HG02943 (cell line): ENCODE results near the gene PDE2A.

Experiments
- ATAC-seq: cut with Tn5 transposase; IDR thresholded peaks from one replicate; pipeline ENCODE4 v1.9.1; 2021; ENCODE audit warnings: mild to moderate bottlenecking, low read depth, moderate library complexity; ENCODE audit not compliant: unreplicated experiment

Gene PDE2A

DNA sequence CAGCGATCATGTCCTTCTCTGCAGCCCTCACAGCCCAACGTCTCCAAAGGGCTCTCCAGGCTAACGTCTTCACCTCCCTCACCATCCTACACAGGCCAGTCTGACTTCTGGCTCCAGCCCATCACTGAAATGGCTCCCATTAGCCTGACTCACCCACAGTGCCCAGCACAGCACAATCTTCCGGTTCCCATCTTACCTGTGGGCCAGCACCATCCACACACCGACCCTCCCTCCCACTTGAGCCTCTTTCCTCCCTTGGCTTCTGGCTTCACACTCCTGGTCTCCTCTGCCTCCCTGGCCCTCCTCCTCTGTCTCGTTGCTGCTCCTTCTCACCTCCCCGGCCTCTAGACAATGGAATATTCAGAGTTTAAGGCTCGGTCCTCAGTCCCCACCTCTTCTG, 51.2 kb downstream of the PDE2A start:
- no peak for ATAC-seq

DNA sequence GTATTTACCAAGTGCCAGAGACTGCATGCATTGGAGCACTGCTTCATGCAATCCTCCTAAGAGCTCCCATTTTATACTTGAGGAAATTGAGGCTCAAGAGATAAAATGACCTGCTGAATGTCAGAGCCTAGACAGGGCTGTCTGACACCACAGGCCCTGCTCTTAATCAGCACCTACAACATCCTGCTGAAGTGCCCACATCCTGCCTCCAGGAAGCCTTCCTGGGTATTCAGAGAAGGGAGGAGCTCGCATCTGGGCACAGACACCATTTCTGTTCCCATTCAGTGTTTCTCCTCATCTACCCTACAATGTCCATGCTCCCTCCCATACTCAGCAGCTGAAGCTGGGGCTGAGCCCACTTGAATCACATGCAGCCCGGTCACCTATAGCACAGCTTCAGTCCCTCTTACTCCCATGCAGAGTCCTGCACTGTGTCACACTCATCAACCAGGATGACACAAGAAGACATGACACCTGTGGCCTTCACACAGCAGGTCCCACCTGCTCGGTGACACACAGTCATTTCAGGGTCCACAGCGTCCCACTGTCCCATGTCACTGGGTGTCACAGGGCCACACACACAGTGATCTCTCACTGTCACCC, 53.1 kb downstream of the PDE2A start:
- ATAC-seq = no peak

DNA sequence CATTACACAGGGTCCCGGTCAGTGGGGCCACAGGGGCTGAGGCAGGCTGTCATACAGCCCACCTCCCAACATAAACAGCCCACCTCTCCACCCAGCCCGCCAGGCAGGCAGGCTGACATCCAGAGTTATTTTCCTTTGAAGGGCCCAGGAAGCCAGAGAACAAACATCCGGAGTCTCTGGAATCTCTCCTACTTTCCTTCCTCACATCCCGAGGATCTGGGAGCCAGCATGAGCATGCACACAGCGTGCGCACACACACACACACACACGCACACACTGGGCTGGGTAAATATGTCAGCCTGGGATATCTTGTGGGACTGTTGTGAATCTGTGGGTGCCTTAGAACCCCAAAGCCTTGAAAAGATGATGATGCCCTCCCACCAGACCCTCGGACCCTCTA, 55.4 kb downstream of the PDE2A start:
- no peak for ATAC-seq

DNA sequence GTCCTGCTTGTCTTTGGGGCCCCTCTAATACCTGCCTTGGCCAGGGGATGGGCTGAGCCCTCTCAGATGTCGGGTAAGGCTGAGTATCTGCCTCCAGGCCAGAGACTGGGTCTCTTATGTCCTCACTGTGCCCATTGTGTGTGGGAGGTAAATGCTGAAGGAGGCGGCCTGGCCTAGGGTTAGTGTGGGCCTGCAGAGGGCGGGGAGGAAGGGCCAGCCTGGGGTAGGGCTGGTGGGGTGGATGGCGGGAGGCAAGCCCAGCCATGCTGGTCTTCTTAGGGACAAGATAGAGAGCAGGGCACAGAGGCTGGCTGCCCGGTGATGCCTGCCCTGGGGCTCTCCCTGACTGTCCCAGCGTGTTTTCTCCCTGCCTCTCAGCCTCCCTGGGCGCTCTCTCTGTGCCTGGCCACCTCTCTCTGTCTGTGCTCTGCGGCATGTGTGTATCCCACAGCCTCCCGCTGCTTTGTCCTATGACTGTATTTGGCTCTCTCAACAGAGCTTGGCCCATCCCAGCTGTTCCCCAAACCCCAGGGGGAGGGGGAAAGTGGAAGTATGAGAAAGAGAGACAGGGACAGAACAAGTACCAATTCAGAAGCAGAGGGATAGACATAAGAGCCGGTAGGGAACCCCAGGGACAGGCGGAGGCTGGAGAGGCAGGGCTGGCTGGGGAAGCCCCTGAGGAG, 57.0 kb downstream of the PDE2A start:
- ATAC-seq = no peak

DNA sequence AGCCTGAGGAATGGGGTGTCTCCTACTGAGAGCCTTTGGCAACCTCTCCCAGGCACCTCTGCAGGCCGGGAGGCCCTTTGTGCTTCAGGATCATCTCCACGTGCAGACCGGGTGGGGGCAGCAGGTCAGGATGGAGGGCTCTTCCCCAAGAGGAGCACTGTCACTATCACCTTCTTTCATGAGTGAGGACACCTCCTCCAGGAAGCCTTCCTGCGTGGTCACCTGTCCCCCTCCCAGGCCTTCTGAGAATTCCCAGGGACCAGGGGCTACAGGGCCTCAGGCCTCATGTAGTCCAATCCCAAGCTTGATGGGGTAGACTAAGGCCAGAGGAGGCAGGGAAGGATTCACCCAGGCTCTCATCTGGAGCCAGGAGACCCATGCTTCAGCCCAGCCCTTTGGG, 57.6 kb downstream of the PDE2A start:
- ATAC-seq = no peak

DNA sequence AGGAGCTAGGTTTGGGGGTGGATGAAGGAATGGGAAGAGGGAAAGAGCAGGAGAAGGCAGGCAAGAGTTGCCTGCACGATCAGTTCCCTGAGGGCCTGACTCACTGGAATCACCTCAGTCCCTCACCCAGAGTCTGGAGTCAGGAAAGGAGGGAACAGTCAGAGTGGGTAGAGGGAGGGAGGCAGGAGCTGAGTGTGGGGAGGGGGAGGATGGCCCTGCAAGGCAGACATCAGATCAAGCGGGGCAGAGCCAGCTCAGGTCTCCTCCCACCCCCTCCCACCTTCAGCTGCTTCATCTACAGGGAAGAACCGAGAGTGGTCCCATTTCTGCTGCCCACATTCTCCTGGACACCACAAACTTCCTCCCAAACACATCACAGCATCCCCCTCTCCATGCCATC, 58.9 kb downstream of the PDE2A start:
- ATAC-seq = no peak

DNA sequence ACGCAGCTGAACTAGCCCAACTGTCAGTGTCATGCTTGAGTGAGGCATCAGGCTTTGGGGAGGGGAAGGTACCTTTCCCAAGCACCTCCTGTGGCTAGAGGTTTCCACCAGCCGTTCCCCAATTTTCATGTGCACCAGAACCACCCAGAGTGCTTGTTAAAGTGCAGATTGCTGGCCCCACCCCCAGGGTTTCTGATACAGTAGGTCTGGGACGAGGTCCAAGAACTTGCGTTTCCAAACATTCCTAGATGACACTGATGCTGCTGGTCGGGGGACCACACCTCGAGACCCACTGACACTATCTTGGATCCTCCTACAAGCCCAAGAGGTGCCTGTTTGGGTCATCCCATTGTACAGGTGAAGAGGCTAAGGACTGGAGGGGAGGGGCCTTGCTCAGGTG, 59.8 kb downstream of the PDE2A start:
- ATAC-seq = no peak

DNA sequence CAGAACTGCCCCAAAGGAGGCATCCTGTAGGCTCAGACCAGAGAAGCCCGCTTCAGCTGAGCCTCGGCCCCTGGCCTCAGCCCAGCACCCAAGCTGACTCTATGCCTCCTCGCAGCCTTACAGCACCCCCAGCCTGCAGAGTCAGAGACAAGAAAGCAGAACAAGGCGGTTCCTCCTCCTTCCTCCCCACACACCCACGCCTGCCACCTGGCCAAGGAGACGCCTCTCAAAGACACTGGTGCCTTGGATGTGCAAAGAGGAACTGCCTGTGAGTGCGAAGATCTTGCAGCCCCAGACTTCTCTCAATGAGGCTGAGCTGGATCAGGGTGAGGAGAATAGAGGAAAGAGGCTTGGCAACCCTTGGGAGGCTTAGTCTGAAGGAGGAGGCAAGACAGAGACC, 60.2 kb downstream of the PDE2A start:
- ATAC-seq = no peak

DNA sequence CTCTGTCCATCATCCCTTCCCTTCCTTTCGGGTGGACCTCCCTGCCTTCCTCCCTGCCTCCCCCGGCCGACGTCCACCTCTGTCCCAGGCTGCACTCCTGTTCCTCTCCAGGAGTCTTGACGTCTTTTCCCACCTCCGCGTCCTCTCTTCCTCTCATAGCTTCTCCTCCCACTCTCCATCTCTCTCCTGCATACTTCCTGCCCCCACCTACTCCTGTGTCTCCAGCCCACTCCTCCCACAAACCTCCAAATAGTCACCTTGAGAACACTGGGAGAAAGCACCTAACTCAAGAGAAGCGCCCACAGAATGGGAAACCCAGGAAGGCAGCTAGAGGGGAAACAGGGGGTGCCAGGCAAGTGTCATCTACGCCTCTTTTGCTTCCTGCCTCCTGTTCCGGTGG, 60.8 kb downstream of the PDE2A start:
- ATAC-seq = no peak

DNA sequence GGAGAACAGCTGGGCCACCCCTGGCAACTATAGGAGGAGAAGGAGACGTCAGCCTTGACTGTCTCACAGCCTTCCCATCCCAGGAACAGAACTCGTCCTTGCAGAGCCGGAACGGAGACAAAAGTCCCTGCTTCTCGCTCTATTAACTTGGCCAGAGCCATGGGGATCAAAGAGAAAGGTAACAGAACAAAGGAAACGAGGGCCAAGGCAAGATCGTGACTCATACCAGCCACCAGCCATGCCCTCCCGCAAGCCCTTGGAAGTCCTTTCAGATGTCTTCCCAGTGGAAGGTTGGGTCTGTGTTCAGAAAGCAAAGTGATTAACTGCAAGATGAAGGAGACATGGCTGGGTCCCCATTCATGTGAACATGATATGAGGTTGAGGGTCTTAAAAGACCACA, 64.7 kb downstream of the PDE2A start:
- no peak for ATAC-seq

DNA sequence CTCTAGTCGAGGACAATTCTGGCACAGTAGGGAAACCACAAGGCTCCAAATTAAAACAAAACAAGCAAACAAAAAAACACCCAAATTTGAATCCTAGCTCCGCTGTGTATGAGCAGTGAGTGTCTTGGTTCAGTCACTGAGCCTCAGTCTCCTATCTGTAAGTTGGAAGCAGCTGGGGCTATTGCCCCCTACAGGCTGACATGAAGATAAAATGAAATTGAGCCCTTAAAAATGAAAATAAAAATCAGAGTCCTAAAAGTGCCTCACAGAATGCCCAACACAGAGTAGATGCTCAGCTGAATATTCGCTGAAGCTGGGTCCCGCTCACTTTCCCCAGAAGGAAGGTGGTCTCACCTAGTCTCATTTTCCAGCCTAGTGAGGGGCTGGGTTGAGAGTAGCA, 65.2 kb downstream of the PDE2A start:
- no peak for ATAC-seq

DNA sequence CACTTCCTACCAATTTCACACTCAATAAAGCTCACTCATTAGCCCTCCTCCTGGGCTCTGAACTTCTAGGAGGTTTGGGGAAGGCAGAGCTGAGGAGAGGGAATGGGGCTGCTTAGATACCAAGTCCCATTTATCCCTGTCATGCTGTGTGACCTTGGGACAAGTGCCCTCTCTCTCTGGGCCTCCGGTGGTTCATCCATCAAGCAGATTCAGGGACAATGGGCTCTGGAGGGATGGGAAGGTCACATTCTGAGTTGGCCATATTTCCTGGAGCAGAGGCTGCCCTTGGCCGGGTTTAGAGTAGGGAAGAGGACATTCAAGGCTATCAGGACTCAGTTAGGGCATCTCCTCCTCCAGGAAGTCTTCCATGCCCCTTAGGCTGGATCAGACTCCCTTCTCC, 66.7 kb downstream of the PDE2A start:
- ATAC-seq = no peak

DNA sequence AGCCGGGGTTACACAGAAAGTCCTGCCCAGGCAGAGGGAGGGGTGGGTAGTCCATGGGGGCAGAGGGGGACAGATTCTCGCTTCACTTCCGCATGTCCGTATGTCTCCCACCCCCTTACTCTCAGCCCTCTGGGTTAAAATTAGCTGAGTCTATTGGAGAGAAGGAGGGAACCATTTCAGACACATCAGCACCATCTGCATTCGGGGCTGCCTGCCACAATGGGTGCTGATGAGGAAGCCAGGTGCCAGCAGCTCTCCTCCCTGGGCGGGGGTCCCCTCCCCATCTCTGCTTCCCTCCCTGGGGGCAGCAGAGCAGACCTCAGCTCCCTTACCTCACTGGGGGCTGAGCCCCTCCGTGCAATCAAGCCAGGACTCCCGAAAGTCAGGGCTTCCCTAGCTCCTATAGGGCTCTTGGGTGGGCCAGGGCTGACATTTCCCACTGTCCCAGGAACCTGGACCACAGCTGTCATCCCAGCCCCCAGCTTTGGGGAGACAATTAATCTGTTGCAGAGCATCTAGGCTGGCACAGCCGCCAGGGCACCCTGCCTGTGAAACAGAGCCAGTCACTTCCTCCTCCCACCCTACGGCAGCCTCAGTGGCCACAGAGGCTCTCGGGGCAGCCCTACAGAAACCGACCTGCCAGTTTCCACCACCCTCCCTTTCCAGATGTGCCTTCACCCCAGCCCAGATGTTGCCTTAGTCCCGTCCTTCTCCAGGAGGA, 67.3 kb downstream of the PDE2A start:
- ATAC-seq = no peak

DNA sequence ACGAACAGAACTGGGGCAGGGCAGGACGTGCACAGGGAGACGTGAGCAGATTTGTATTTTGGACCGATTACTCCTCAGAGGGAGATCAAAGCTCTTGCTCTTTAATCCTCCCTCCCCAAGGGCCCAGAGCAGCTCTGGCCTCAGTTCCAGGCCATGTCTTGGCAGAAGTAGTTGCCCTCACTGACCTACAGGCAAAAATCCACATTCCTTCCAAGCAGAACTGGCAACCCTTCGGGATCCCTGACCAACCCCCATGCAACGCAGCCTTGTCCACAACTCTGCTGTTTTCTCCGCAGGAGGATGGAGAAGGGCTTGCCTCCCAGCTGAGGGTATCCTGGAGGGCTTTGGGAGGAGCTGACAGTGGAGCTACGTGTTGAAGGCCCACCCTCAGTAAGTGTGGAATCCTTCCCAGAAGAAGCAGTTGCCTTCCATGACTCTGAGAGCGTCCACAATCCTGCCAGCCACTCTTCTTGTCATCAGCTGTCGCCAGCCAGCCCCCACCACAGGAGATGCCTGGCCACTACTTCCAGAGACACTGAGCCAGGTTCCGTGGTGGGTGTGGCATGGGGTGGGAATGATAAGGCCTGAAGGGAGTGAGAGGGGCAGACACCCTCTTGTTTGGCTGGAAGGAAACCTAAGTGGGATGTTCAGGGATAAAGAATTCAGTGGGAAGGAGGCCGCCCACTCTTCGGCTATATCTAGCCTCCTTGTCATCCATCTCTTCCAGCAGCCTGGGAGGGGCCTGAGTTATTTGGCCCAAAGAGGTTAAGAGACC, 68.1 kb downstream of the PDE2A start:
- no peak for ATAC-seq

DNA sequence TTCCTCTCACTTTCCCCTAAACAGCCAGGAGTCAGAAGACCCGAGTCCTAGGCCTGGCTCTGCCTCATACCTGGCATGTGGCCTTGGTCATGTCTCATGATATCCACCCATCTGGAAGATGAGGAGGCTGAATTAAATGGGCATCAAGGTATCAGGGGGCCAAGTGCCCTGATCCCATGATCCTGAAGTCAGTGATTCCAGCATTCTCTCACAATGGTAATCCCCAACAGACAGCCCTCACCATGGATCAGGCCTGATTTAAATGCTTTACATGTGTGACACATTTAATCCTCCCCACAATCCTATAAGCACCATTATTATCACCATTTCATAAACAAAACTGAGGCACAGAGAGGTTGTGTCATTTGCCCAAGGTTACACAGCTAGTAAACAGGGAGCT, 70.0 kb downstream of the PDE2A start:
- no peak for ATAC-seq

DNA sequence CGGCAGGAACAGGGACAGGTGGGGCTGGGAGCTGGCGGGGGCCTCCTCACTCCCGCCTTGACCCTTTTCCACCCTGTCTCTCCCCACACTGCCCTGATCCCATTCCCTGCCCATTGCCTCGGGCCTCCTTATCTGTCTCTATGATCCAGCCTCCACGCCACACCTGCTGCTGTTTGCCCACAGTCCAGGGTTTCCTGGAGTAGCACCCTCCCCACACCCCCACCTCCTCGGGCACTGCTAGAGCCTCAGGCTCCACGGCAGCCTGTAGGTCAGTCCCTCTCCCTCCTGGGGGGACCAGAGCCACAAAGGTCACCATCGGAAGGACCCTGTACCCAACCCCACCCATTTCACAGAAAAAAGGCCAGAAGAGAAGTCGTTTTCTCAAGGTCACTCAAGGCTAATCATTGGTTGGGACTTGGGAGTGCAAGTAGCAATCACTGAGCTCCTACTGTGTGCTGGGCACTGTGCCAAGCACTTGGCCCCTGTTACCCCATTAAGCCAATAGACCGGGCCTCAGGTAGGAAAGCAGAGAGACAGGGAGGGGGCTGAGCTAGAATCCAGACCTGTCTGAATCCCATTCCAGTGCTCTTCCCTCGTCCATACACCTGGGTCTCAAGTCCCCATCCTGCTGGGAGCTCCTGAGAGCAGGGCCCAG, 71.8 kb downstream of the PDE2A start:
- ATAC-seq = no peak

DNA sequence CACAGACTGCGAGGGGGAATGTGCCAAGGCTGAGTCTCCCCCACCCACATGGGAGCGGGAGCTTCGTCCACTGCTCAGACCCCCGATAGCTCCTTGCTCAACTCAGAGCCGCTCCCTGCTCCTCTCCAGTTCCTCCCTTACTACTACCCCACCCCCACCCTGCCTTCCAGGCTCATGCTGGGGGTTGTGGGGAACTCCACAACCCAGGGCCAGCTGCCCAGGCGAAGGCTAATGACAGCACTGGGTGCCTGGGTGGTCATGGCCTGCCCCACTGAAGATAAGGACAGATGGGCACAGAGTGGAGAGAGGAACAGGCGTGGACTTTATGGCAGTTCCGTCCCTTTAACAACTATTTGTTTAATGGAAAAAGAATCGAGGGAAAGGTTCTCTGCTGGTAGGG, 73.7 kb downstream of the PDE2A start:
- no peak for ATAC-seq

DNA sequence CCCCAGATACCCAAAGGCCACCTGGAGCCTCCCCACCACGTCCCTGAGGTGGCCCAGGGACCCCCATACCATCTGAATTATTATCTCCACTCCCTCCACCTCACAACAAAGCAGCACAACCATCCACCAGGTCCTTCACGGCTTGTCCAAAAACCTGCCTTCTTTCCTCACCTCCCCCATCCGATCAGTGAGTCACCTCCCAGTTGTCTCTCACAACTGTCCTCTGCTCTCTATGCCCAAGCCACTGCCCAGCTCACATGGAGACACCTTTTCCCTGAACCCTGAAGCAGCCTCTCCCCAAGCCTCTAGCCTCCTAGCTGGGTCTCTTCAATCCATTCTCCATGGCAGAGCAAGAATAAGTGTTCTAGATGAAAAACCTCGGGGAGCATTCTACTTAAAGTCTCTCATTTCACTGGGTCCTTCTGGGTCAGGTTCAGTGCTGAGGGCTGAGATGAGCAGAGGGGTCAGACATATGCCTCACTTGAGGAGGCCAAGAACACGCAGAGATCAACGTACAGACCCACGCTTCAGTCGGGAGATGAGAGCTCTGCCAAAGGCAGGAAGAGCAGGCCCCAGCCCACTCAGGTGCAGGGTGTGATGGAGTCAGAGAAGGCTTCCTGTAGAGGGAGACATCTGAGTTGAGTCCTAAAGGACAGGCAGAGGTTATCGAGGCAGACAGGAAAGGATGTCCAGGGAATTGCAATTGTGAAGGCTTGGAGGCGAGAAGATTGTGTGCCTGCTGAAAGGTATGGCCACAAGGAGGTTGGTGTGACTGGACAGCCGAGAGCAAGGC, 74.7 kb downstream of the PDE2A start:
- no peak for ATAC-seq

DNA sequence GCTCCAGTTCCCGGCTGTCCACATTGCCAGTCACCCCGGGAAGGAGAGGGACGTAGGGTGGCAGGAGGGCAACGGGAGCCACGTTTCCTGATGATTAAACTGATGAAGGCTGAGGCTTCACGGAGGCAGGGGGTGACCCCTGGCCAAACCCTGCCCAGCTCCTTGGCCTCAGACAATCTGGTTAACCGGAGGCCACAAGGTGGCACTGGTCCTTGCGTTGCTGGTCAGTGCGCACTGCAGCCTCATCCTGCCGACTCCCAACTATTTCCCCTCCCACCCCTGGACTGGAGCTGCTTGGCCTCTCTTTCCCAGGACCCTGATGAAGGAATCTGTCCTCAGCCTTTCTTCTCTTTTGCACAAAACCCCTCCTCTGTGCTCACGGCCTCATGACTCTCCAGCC, 75.3 kb downstream of the PDE2A start:
- ATAC-seq = no peak

DNA sequence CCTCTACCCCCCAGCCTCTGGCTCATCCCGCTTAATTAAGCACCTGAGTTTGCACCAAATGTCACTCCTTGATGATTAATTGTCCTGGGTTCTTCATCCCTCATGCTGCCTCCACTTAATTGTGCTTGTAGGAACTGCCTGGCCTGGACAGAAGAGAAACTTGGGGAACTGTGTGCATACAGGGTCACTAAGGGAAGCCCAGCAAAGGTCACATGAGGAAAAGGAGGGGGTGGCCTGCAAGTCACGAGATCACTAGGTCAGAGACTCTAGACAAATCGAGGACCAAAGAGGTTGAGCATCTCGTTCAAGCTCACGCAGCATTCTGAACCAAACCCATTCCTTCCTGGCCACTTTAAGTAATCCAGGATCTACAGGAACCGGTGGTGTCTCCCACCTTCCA, 75.8 kb downstream of the PDE2A start:
- no peak for ATAC-seq
